Esophagus muscularis mucosa (tissue), 4 donors: ENCODE measurements around the gene CTPS2.

Experiments used
- EP300 ChIP-seq: sonication (generic); formaldehyde crosslinking; IDR thresholded peaks from one replicate; pipeline ENCODE4 v1.6.1; 2017; ENCODE audit warnings: antibody characterized with exemption
- POLR2A ChIP-seq: fragments of 450-650 bp; IDR thresholded peaks from one replicate; pipeline ENCODE4 v1.6.1; 2017; ENCODE audit warnings: antibody characterized with exemption, moderate library complexity, mild to moderate bottlenecking, low read depth
- POLR2AphosphoS5 ChIP-seq, 2 donors: sonication (generic); formaldehyde crosslinking; IDR thresholded peaks; one replicate each; pipeline ENCODE4 v1.6.1; 2017; ENCODE audit warnings: antibody characterized with exemption in 2 of 2
- TF ChIP-seq, protein P1 (sequence below), 3 experiments: fragments of 200-600 bp in 2 of 3; fragments of 450-650 bp in 1 of 3; sonication (generic) in 2 of 3; IDR thresholded peaks; one replicate each; pipeline ENCODE4 v1.5.1; 2017 to 2019; ENCODE audit warnings: antibody characterized with exemption in 3 of 3, mild to moderate bottlenecking in 2 of 3, moderate library complexity in 1 of 3

DNA sequence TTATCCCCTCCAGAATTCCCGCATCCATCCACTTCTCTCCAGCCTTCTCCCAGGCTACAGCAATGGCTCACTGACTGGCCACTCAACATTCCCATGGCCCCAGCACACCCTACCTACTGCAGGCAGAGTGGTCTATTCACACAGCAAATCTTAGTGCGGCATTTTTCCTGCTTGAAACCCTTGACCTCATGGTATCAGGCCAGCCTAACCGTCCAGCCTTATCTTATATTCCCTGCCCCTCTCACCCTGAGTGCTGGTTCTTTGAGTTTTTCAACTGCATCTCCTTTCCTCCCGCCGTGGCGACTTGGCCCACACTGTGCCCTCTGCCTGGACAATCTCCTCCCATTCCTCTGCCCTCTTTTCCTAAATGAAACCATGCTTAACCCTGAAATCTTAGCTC, 72.5 kb downstream of the CTPS2 start:
- TF ChIP-seq, protein P1, sequence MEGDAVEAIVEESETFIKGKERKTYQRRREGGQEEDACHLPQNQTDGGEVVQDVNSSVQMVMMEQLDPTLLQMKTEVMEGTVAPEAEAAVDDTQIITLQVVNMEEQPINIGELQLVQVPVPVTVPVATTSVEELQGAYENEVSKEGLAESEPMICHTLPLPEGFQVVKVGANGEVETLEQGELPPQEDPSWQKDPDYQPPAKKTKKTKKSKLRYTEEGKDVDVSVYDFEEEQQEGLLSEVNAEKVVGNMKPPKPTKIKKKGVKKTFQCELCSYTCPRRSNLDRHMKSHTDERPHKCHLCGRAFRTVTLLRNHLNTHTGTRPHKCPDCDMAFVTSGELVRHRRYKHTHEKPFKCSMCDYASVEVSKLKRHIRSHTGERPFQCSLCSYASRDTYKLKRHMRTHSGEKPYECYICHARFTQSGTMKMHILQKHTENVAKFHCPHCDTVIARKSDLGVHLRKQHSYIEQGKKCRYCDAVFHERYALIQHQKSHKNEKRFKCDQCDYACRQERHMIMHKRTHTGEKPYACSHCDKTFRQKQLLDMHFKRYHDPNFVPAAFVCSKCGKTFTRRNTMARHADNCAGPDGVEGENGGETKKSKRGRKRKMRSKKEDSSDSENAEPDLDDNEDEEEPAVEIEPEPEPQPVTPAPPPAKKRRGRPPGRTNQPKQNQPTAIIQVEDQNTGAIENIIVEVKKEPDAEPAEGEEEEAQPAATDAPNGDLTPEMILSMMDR (IDR thresholded peaks at IDR 0.05) = no peak
- TF ChIP-seq POLR2A (no peak), POLR2AphosphoS5 (IDR thresholded peaks at IDR 0.05) (no peak), EP300 (no peak)
